H9 (cell line): ENCODE data around the gene TREML2. TPM values are rescaled to one million over a fixed set of nuclear protein-coding genes. Genes with fewer than 3 reads are reported as not detected.

ENCODE experiments used
- DNase-seq: peaks from one replicate; pipeline ENCODE4 v3.0.0-alpha.2; 2017
- H2AFZ ChIP-seq: one replicate; pipeline ENCODE4 v1.6.1; 2013; ENCODE audit warnings: mild to moderate bottlenecking, low read length, control low read depth, moderate library complexity
- H2AK5ac ChIP-seq: 2 replicates; pipeline ENCODE4 v1.6.1; 2013; ENCODE audit warnings: low read length, control low read depth, mixed read lengths; ENCODE audit not compliant: insufficient read length
- H2BK120ac ChIP-seq: one replicate; pipeline ENCODE4 v1.6.1; 2013; ENCODE audit warnings: low read depth, mild to moderate bottlenecking, low read length, control low read depth, inconsistent platforms; ENCODE audit not compliant: poor library complexity, severe bottlenecking
- H2BK12ac ChIP-seq: 2 replicates; pipeline ENCODE4 v1.6.1; 2013; ENCODE audit warnings: low read length, control low read depth, mixed read lengths, low read depth; ENCODE audit not compliant: insufficient read length
- H2BK15ac ChIP-seq: 2 replicates; pipeline ENCODE4 v1.6.1; 2013; ENCODE audit warnings: low read depth, low read length, control low read depth
- H2BK20ac ChIP-seq: one replicate; pipeline ENCODE4 v1.6.1; 2013; ENCODE audit warnings: low read depth, mild to moderate bottlenecking, low read length, control low read depth, inconsistent platforms; ENCODE audit not compliant: poor library complexity, severe bottlenecking
- H2BK5ac ChIP-seq: 2 replicates; pipeline ENCODE4 v1.6.1; 2013; ENCODE audit warnings: low read length, control low read depth, mixed read lengths; ENCODE audit not compliant: insufficient read length
- H3K14ac ChIP-seq: 2 replicates; pipeline ENCODE4 v1.6.1; 2013; ENCODE audit warnings: low read length, control low read depth; ENCODE audit not compliant: insufficient read depth
- H3K18ac ChIP-seq: 2 replicates; pipeline ENCODE4 v1.6.1; 2013; ENCODE audit warnings: low read depth, mild to moderate bottlenecking, mixed read lengths, low read length, control low read depth; ENCODE audit not compliant: insufficient read length
- H3K23ac ChIP-seq: 2 replicates; pipeline ENCODE4 v1.6.1; 2013; ENCODE audit warnings: low read length, control low read depth, mixed read lengths, low read depth; ENCODE audit not compliant: insufficient read length
- H3K23me2 ChIP-seq: 2 replicates; pipeline ENCODE4 v1.6.1; 2013; ENCODE audit warnings: low read depth, mild to moderate bottlenecking, mixed read lengths, low read length, control low read depth; ENCODE audit not compliant: insufficient read length, poor library complexity, severe bottlenecking
- H3K27ac ChIP-seq: 2 replicates; pipeline ENCODE4 v1.5.1; 2013; ENCODE audit warnings: low read length, control low read depth, mixed read lengths, low read depth; ENCODE audit not compliant: insufficient read length
- H3K27me3 ChIP-seq: 2 replicates; pipeline ENCODE4 v1.6.1; 2013; ENCODE audit warnings: low read length, control low read depth, inconsistent platforms; ENCODE audit not compliant: insufficient read depth
- H3K4ac ChIP-seq: 2 replicates; pipeline ENCODE4 v1.6.1; 2013; ENCODE audit warnings: low read depth, mild to moderate bottlenecking, control low read depth, inconsistent platforms, low read length, moderate library complexity
- H3K4me1 ChIP-seq: 2 replicates; pipeline ENCODE4 v1.6.1; 2013; ENCODE audit warnings: low read length, control low read depth, inconsistent platforms; ENCODE audit not compliant: insufficient read depth
- H3K4me2 ChIP-seq: 2 replicates; pipeline ENCODE4 v1.6.1; 2013; ENCODE audit warnings: low read length, control low read depth, mixed read lengths; ENCODE audit not compliant: insufficient read length, insufficient read depth
- H3K56ac ChIP-seq: 2 replicates; pipeline ENCODE4 v1.6.1; 2013; ENCODE audit warnings: low read depth, mild to moderate bottlenecking, mixed read lengths, low read length, control low read depth; ENCODE audit not compliant: insufficient read length
- H3K79me1 ChIP-seq: 2 replicates; pipeline ENCODE4 v1.6.1; 2013; ENCODE audit warnings: low read depth, mild to moderate bottlenecking, moderate library complexity, low read length, control low read depth, inconsistent platforms; ENCODE audit not compliant: insufficient read depth, poor library complexity, severe bottlenecking
- H3K79me2 ChIP-seq: 2 replicates; pipeline ENCODE4 v1.6.1; 2013; ENCODE audit warnings: low read length, control low read depth, inconsistent platforms; ENCODE audit not compliant: insufficient read depth
- H3K9ac ChIP-seq: 2 replicates; pipeline ENCODE4 v1.6.1; 2013; ENCODE audit warnings: low read length, control low read depth, mixed read lengths; ENCODE audit not compliant: insufficient read length; ENCODE audit errors: extremely low read depth
- H3K9me3 ChIP-seq: one replicate; pipeline ENCODE4 v1.6.1; 2013; ENCODE audit warnings: low read depth, low read length, inconsistent platforms; ENCODE audit not compliant: control insufficient read depth
- H3T11ph ChIP-seq: one replicate; pipeline ENCODE4 v1.6.1; 2013; ENCODE audit warnings: mild to moderate bottlenecking, low read length, control low read depth, inconsistent platforms
- H4K20me1 ChIP-seq: one replicate; pipeline ENCODE4 v1.6.1; 2013; ENCODE audit not compliant: control insufficient read depth, insufficient read length, insufficient read depth
- H4K5ac ChIP-seq: 2 replicates; pipeline ENCODE4 v1.6.1; 2013; ENCODE audit warnings: low read depth, mild to moderate bottlenecking, mixed read lengths, low read length, control low read depth; ENCODE audit not compliant: insufficient read length
- H4K8ac ChIP-seq: replicated peaks from 2 replicates; pipeline ENCODE4 v1.6.1; 2013; ENCODE audit warnings: low read length, control low read depth, mixed read lengths, low read depth; ENCODE audit not compliant: insufficient read length
- H4K91ac ChIP-seq: 2 replicates; pipeline ENCODE4 v1.6.1; 2013; ENCODE audit warnings: low read depth, mild to moderate bottlenecking, moderate library complexity, mixed read lengths, low read length, control low read depth; ENCODE audit not compliant: insufficient read length
- H3K27ac Mint-ChIP-seq, 3 experiments: 2 replicates in 2 of 3; 3 replicates in 1 of 3; pipeline ENCODE4 v1.8.0; 2020 to 2021; ENCODE audit warnings: mixed read lengths in 3 of 3, mild to moderate bottlenecking in 1 of 3, moderate library complexity in 1 of 3
- H3K27me3 Mint-ChIP-seq: 2 replicates; pipeline ENCODE4 v1.8.0; 2021; ENCODE audit warnings: low read depth, mild to moderate bottlenecking, moderate library complexity, mixed read lengths
- H3K36me3 Mint-ChIP-seq, 3 experiments: 2 replicates in 2 of 3; 3 replicates in 1 of 3; pipeline ENCODE4 v1.8.0; 2020 to 2021; ENCODE audit warnings: low read depth in 3 of 3, mixed read lengths in 3 of 3; ENCODE audit not compliant: insufficient read depth in 1 of 3
- H3K4me1 Mint-ChIP-seq, 2 experiments: 2 replicates each; pipeline ENCODE4 v1.8.0; 2020; ENCODE audit warnings: mixed read lengths in 2 of 2
- H3K4me3 Mint-ChIP-seq, 2 experiments: 2 replicates in 1 of 2; 3 replicates in 1 of 2; pipeline ENCODE4 v1.8.0; 2020 to 2021; ENCODE audit warnings: mild to moderate bottlenecking in 2 of 2, mixed read lengths in 2 of 2, moderate library complexity in 1 of 2
- H3K9me3 Mint-ChIP-seq, 2 experiments: 2 replicates in 1 of 2; 3 replicates in 1 of 2; pipeline ENCODE4 v1.8.0; 2020; ENCODE audit warnings: mild to moderate bottlenecking in 2 of 2, mixed read lengths in 2 of 2, moderate library complexity in 1 of 2
- CTCF ChIP-seq: fragments of 200-600 bp; sonication (generic); conservative IDR thresholded peaks from 3 replicates; pipeline ENCODE4 v1.8.0; 2021; ENCODE audit warnings: antibody characterized with exemption, mild to moderate bottlenecking
- WGBS: extraction: QIAGEN DNeasy Blood & Tissue Kit; methylation state at CpG from one replicate; pipeline ENCODE4 v1.1.7; 2013; ENCODE audit warnings: missing lambda C conversion rate, low lambda C conversion rate, mixed read lengths; ENCODE audit not compliant: insufficient read length; ENCODE audit errors: extremely low coverage; 5-methylcytosine and 5-hydroxymethylcytosine counted together
- total RNA-seq: library from RNA; stranded (reverse); gene quantifications from 2 replicates; pipeline ENCODE4 v1.2.1, GENCODE V29; 2021

The TREML2 gene
- total RNA-seq, 1 experiment from 2014 or later = 0.07 TPM

DNA sequence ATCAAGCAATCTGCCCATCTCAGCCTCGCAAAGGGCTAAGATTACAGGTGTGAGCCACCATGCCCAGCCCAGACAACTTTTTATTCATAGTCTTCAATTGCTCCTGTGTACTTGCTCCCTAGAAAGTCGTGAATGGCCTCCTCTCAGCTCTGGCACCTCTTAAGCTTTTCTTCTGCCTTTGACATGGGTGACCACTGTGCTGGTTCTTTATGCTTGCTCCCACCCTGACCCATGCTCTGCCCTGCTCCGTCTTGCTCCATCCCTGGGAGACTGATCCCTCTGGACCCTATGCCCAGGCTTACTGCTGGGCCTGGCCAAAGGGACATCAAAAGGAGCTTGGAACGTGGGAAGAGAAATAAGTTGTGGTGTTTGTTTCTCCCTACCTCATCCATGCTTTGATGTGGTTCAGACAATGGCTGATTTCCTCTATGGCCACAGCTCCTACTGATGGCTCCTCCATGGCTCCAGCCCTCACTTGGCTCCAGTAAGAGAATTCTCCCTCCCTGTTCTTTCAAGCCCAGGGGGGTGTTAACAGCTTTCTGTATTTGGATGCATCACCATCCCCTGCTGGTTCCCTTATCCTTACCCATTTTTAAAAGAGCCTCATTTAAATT lies 30.3 kb downstream of the TREML2 start:
- no peak overlapping the region for H2BK12ac ChIP-seq
- DNase-seq = peak; percentile 14
- no peaks in the 10 kb centered on the region for H4K20me1 ChIP-seq
- no CpG with 5 or more reads among the region's 4 CpGs for WGBS
- no peak overlapping the region for H3K27ac ChIP-seq
- H3K79me2 ChIP-seq = no peaks in the 10 kb centered on the region
- no peak overlapping the region for H3T11ph ChIP-seq
- no peak overlapping the region for H2AK5ac ChIP-seq
- H2BK15ac ChIP-seq = no peak overlapping the region
- no peak overlapping the region for H2BK20ac ChIP-seq
- no peak overlapping the region for H3K56ac ChIP-seq
- Mint-ChIP-seq H3K36me3 (peaks cover 0 to 8% (median 2%) of the 10 kb centered on the region in 3 experiments; a peak in 3 of 7 replicates), H3K9me3 (peaks cover 6 to 9% of the 10 kb centered on the region in 2 experiments; a peak in 4 of 5 replicates), H3K27me3 (0 out of 2 replicates have a peak, but pooled peaks cover 2% of the 10 kb centered on the region), H3K4me1 (peaks cover 24 to 25% of the 10 kb centered on the region in 2 experiments), H3K4me3 (peak overlapping the region in 1 of 2 experiments; percentile 33; a peak in 1 of 5 replicates), H3K27ac (peak overlapping the region in 2 of 3 experiments; percentile 74 to 98; a peak in 5 of 7 replicates)
- H3K4me2 ChIP-seq = no peak overlapping the region
- no peak overlapping the region for H2BK5ac ChIP-seq
- no peak overlapping the region for H3K4ac ChIP-seq
- H4K91ac ChIP-seq = no peak overlapping the region
- no peak overlapping the region for H4K8ac ChIP-seq
- no peak overlapping the region for H3K23ac ChIP-seq
- no peaks in the 10 kb centered on the region for H3K79me1 ChIP-seq
- H2BK120ac ChIP-seq = no peak overlapping the region
- H3K18ac ChIP-seq = no peak overlapping the region
- H3K27me3 ChIP-seq = no peaks in the 10 kb centered on the region
- H3K4me1 ChIP-seq = peaks cover 4% of the 10 kb centered on the region; the same call in 1 of the 2 replicates
- H3K9ac ChIP-seq = no peak overlapping the region
- H2AFZ ChIP-seq = no peak overlapping the region
- H3K23me2 ChIP-seq = no peaks in the 10 kb centered on the region
- no peak overlapping the region for H4K5ac ChIP-seq
- H3K9me3 ChIP-seq = no peaks in the 10 kb centered on the region
- no peak for TF ChIP-seq CTCF
- H3K14ac ChIP-seq = no peak overlapping the region
